HTERT RPE-1 (cell line): ENCODE data around the gene NECAB3.
"Not testable (repeated sequence)": the region's sequence is repeated elsewhere in the genome, so short reads cannot be mapped to it uniquely, and the experiment has no call there.

Source experiments
- in situ Hi-C: fragments of 300-500 bp; cut with MboI; formaldehyde crosslinking; loops from 4 replicates; pipeline ENCODE4 v1.14.3; 2020; ENCODE audit warnings: low sequenced_read_pairs

Gene NECAB3

DNA sequence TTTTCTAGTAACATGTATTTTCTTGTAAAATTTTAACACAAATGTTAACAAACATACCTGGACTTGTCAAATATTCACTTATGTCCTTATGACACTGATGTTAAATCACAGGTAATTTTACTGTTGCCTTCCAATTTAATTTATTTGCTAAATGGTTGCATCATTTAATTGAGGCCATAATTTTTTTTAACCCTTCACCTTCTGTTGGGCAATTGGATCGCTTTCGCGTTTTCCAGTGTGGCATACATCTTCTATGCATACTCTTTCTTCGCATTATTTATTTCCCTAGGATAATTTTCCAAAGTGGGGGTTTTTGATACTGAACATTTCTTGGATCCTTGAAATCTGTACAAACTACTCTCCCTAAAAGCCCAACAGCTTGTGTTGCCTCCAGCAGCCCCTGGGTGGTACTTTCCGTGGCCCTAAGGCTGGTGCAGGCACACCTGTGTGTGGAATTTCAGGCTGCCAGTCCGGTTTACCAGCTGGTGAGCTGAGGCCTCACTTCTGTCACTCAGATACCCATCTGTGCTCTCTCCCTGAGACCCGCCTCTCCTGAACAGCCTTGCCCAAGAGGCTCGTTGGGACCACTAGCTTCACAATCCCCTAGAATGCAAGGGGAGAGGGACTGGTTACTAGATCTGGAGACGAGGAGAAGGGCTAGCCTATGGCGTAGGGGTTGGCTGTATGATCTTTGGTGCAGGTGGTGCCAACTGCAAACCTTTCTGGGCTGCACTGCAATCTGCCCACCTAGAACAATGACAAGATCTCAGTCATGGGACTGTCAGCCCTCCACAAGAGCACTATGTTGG lies 23.3 kb downstream of the NECAB3 start:
- in situ Hi-C loops: no loop called here

DNA sequence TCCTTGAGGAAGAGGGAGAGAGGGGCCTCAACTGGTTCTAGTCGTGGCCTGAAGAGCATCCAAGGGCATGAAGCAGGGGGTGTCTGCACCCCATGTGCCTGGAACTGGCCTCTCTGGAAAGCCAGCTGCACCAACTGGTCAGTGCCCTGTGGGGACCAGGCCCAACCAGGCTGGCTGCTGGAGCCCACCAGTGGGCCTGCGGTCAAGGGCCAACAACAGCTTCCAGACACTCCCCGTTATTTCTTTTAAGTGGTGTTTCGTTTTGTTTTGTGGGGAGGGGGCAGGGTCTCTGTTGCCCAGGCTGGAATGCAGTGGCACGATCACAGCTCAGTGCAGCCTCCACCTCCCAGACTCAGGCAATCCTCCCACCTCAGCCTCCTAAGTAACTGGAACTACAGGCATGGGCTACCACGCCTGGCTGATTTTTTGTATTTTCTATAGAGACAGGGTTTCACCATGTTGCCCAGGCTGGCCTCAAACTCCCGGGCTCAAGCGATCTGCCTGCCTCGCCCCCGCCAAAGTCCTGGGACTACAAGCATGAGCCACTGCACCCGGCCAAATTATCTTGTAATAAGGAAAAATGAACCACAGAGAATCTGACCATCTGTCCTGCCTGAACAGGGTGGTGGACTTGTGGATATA lies 24.0 kb downstream of the NECAB3 start:
- in situ Hi-C loops: no loop called here

GRCh38 chr20:33649201-33649681 lies 25.0 kb downstream of the NECAB3 start:
- in situ Hi-C loops: no loop called here

GRCh38 chr20:33648396-33649004 lies 25.7 kb downstream of the NECAB3 start:
- in situ Hi-C loops: no loop called here

- in situ Hi-C loops: no loop called here
These were observed 26.4 kb downstream of the NECAB3 start for GRCh38 chr20:33647603-33648395.

- in situ Hi-C loops: not testable (repeated sequence)
These were observed 27.1 kb downstream of the NECAB3 start for GRCh38 chr20:33646959-33647602.

GRCh38 chr20:33646191-33646590 lies 28.0 kb downstream of the NECAB3 start:
- in situ Hi-C loops: no loop called here

- in situ Hi-C loops: no loop called here
These were observed 28.8 kb downstream of the NECAB3 start for GRCh38 chr20:33645396-33645795.

GRCh38 chr20:33645072-33645358 lies 29.2 kb downstream of the NECAB3 start:
- in situ Hi-C loops: no loop called here

DNA sequence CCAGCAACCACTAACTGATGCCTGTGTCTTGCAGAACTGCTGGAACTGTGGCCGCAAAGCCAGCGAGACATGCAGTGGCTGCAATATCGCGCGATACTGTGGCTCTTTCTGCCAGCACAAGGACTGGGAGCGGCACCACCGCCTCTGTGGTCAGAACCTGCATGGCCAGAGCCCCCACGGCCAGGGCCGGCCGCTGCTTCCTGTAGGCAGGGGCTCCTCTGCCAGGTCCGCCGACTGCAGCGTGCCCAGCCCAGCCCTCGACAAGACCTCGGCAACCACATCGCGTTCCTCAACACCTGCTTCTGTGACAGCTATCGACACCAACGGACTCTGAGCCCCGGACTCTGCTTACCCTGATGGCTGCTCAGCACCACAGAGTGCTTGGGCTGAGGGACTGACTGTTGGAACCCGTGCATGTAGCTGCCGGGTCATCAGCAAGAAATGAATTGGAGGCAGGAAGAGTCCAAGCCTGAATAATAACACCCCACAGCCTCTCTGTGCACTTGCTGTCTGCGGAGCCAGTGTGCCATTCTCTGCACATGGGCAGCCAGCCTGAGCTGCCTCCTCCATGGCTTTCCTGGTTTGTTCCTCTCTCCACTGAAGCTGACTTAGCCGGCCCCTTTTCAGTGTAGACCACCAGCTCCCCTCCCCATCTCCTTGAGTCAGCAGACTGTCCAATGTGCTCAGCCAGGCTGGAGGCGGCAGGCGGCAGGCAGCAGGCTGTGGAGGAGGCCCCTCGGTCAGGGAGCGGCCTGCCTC lies 29.7 kb downstream of the NECAB3 start:
- in situ Hi-C loops: no loop called here

DNA sequence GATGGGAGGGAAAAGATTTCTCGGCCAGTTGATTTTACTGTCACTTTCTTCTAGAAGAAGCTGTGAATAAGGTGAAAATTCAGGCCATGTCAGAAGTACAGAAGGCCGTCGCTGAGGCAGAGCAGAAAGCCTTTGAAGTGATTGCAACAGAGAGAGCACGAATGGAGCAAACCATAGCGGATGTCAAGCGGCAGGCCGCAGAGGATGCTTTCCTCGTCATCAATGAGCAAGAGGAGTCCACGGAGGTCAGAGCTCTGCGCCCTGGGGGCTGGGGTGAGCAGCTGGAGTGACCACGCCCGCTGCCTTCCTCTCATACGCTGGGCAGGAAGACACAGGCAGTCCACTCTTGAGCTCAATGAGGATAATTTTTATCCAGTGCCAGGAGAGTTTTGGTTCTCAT lies 33.9 kb downstream of the NECAB3 start:
- in situ Hi-C loops: no loop called here

DNA sequence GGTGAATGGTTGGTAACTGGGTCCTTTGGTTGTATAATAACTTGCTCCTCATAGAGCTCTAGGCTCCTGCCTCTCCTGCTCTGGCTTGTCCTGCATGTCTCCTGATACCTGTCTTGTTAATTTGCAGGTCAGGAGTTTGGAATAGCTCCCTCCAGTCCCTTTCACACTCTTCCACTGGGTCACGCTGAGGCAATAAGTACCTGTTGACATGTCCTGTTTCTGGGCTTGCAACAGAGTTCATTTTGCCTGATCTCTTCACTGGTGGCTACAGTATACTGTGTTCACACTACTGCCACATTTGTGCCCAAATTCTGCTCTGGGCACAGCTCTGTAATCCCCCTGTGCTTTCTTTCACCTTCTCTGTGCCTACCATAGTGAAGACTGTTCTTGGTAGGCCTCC lies 37.5 kb downstream of the NECAB3 start:
- in situ Hi-C loops: no loop called here

GRCh38 chr20:33635341-33635740 lies 38.9 kb downstream of the NECAB3 start:
- in situ Hi-C loops: no loop called here

DNA sequence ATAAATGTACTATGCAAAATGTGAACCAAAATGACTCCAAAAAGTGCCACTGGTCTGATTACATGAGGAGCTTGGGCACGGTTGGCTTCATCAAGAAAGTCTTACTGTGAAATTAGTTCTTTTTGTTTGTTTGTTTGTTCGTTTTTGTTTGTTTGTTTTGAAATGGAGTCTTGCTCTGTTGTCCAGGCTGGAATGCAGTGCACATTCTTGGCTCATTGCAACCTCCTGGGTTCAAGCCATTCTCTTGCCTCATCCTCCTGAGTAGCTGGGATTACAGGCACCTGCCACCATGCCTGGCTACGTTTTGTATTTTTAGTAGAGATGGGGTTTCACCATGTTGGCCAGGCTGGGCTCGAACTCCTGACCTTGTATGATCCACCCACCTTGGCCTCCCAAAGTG lies 42.3 kb downstream of the NECAB3 start:
- in situ Hi-C loops: not testable (repeated sequence)

DNA sequence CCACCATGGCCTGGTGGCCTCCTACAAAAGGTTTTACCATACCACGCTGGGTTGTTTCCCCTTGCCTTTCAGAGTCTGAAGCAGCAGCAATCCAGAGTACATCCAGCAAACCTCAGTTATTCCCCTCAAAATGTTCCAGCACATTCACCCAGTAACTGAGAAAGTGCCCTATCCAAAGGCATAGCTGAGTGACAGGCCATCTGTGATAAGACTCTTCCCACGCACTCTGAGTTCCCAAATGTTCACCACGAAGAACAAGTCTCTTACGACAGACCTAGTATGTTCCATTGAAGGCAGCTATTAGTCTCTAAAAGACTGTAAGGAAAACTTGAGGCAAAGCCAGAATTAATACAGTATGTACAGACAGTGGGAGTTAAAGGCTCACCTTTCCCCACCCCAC lies 43.7 kb downstream of the NECAB3 start:
- in situ Hi-C loops: no loop called here

- in situ Hi-C loops: no loop called here
These were observed 44.2 kb downstream of the NECAB3 start for GRCh38 chr20:33629979-33630378.

DNA sequence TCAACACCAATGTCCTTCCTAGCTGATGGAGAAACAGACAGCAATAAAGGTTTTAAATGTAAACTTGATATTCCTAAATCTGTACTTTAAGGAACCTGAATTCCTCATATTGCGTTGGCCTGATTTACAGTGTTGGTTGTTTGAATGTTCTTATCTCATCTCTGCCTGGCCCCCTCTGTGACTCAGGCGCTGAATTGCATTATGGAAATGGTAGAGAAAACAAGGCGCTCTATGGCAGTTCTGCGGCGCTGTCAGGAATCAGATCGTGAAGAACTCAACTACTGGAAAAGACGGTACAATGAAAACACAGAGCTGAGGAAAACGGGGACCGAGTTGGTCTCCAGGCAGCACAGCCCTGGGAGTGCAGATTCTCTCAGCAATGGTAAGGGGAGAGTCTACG lies 44.7 kb downstream of the NECAB3 start:
- in situ Hi-C loops: no loop called here

- in situ Hi-C loops: no loop called here
These were observed 46.5 kb downstream of the NECAB3 start for GRCh38 chr20:33627577-33628216.

GRCh38 chr20:33626190-33626589 lies 48.0 kb downstream of the NECAB3 start:
- in situ Hi-C loops: no loop called here

- in situ Hi-C loops: no loop called here
These were observed 49.8 kb downstream of the NECAB3 start for GRCh38 chr20:33624399-33624798.
